ENCODE data around the gene FXN. TPM values are rescaled to one million over a fixed set of nuclear protein-coding genes. Genes with fewer than 3 reads are reported as not detected.

FXN gene
- total and polyA plus RNA-seq, 2 experiments from 2014 or later, result 12.2 to 31.5 TPM

- DNase-seq (ENCODE audit: low spot score), result no peak
- TF ChIP-seq EZH2 (IDR thresholded peaks at IDR 0.05; ENCODE audit: borderline replicate concordance) (no peak), EZH2phosphoT487 (IDR thresholded peaks at IDR 0.05; ENCODE audit: low read depth, severe bottlenecking, unreplicated experiment) (no peak), CTCF (IDR thresholded peaks at IDR 0.05; ENCODE audit: poor library complexity) (no peak)
- H3K9me3 ChIP-seq (ENCODE audit: low read depth), result no peaks in the 10 kb centered on the region
- no peaks in the 10 kb centered on the region for H3K9me2 ChIP-seq (replicated peaks; ENCODE audit: insufficient read depth)
- H3K4me1 ChIP-seq (ENCODE audit: insufficient read depth), result no peaks in the 10 kb centered on the region
- no peaks in the 10 kb centered on the region for H3K27me3 ChIP-seq
- H3K36me3 ChIP-seq (replicated peaks; ENCODE audit: insufficient read depth, low read depth), result no peaks in the 10 kb centered on the region
- WGBS (ENCODE audit: low lambda C conversion rate, missing lambda C conversion rate), result 98% methylated on average over 5 of the region's 5 CpGs
- no peak overlapping the region for H3K27ac ChIP-seq
- H3K79me2 ChIP-seq, result no peaks in the 10 kb centered on the region
- H3K4me3 ChIP-seq, result no peak overlapping the region
- H3K4me2 ChIP-seq, result no peak overlapping the region
- no peaks in the 10 kb centered on the region for H4K20me1 ChIP-seq (ENCODE audit: insufficient read depth, poor library complexity, severe bottlenecking)
- H2AFZ ChIP-seq, result no peak overlapping the region
Measured at GRCh38 chr9:68996462-68996861, 39.1 kb upstream of the FXN start.

GRCh38 chr9:68997666-68998065 lies 37.9 kb upstream of the FXN start:
- no peaks in the 10 kb centered on the region for H3K9me2 ChIP-seq (replicated peaks; ENCODE audit: insufficient read depth)
- DNase-seq (ENCODE audit: low spot score), result no peak
- H3K27me3 ChIP-seq, result no peaks in the 10 kb centered on the region
- no peak overlapping the region for H3K4me3 ChIP-seq
- H3K36me3 ChIP-seq (replicated peaks; ENCODE audit: insufficient read depth, low read depth), result no peaks in the 10 kb centered on the region
- H3K4me2 ChIP-seq, result no peak overlapping the region
- H3K4me1 ChIP-seq (ENCODE audit: insufficient read depth), result no peaks in the 10 kb centered on the region
- no peak overlapping the region for H3K27ac ChIP-seq
- H4K20me1 ChIP-seq (ENCODE audit: insufficient read depth, poor library complexity, severe bottlenecking), result no peaks in the 10 kb centered on the region
- no peak for TF ChIP-seq CTCF (IDR thresholded peaks at IDR 0.05; ENCODE audit: poor library complexity)
- TF ChIP-seq EZH2phosphoT487 (IDR thresholded peaks at IDR 0.05; ENCODE audit: low read depth, severe bottlenecking, unreplicated experiment), result no peak
- TF ChIP-seq EZH2 (IDR thresholded peaks at IDR 0.05; ENCODE audit: borderline replicate concordance), result no peak
- H3K9me3 ChIP-seq (ENCODE audit: low read depth), result no peaks in the 10 kb centered on the region
- no peaks in the 10 kb centered on the region for H3K79me2 ChIP-seq
- WGBS (ENCODE audit: low lambda C conversion rate, missing lambda C conversion rate), result 64% methylated on average over 3 of the region's 3 CpGs
- H2AFZ ChIP-seq, result no peak overlapping the region

- 89% methylated on average over 4 of the region's 4 CpGs for WGBS (ENCODE audit: low lambda C conversion rate, missing lambda C conversion rate)
- Histone ChIP-seq H3K79me2 (no peaks in the 10 kb centered on the region), H2AFZ (no peak overlapping the region), H3K9me2 (replicated peaks; ENCODE audit: insufficient read depth) (no peaks in the 10 kb centered on the region), H4K20me1 (ENCODE audit: insufficient read depth, poor library complexity, severe bottlenecking) (no peaks in the 10 kb centered on the region), H3K4me2 (no peak overlapping the region), H3K4me1 (ENCODE audit: insufficient read depth) (no peaks in the 10 kb centered on the region), H3K27ac (no peak overlapping the region), H3K4me3 (no peak overlapping the region), H3K27me3 (no peaks in the 10 kb centered on the region), H3K9me3 (ENCODE audit: low read depth) (no peaks in the 10 kb centered on the region), H3K36me3 (replicated peaks; ENCODE audit: insufficient read depth, low read depth) (no peaks in the 10 kb centered on the region)
- no peak for TF ChIP-seq CTCF (IDR thresholded peaks at IDR 0.05; ENCODE audit: poor library complexity)
- no peak for TF ChIP-seq EZH2phosphoT487 (IDR thresholded peaks at IDR 0.05; ENCODE audit: low read depth, severe bottlenecking, unreplicated experiment)
- TF ChIP-seq EZH2 (IDR thresholded peaks at IDR 0.05; ENCODE audit: borderline replicate concordance), result no peak
- DNase-seq (ENCODE audit: low spot score), result no peak
Measured at GRCh38 chr9:68998385-68998784, 37.2 kb upstream of the FXN start.

GRCh38 chr9:68998812-68999211 lies 36.7 kb upstream of the FXN start:
- Histone ChIP-seq H3K36me3 (replicated peaks; ENCODE audit: insufficient read depth, low read depth) (no peaks in the 10 kb centered on the region), H3K79me2 (no peaks in the 10 kb centered on the region), H3K9me3 (ENCODE audit: low read depth) (no peaks in the 10 kb centered on the region), H3K4me3 (no peak overlapping the region), H3K9me2 (replicated peaks; ENCODE audit: insufficient read depth) (no peaks in the 10 kb centered on the region), H2AFZ (no peak overlapping the region), H3K4me1 (ENCODE audit: insufficient read depth) (no peaks in the 10 kb centered on the region), H4K20me1 (ENCODE audit: insufficient read depth, poor library complexity, severe bottlenecking) (no peaks in the 10 kb centered on the region), H3K4me2 (no peak overlapping the region), H3K27me3 (no peaks in the 10 kb centered on the region), H3K27ac (no peak overlapping the region)
- 83% methylated on average over 5 of the region's 5 CpGs for WGBS (ENCODE audit: low lambda C conversion rate, missing lambda C conversion rate)
- DNase-seq (ENCODE audit: low spot score), result no peak
- TF ChIP-seq CTCF (IDR thresholded peaks at IDR 0.05; ENCODE audit: poor library complexity) (no peak), EZH2phosphoT487 (IDR thresholded peaks at IDR 0.05; ENCODE audit: low read depth, severe bottlenecking, unreplicated experiment) (no peak), EZH2 (IDR thresholded peaks at IDR 0.05; ENCODE audit: borderline replicate concordance) (no peak)

Data from hepatocyte (in vitro differentiated cells).